ENCODE measurements around the gene SVIL. TPM values are rescaled to one million over a fixed set of nuclear protein-coding genes. Genes with fewer than 3 reads are reported as not detected.
"Not testable (repeated sequence)": the region's sequence is repeated elsewhere in the genome, so short reads cannot be mapped to it uniquely, and the experiment has no call there.

Gene SVIL
- total and polyA plus RNA-seq, 10 donors, result 1.4 to 65.3 (median 20.4) TPM

DNA sequence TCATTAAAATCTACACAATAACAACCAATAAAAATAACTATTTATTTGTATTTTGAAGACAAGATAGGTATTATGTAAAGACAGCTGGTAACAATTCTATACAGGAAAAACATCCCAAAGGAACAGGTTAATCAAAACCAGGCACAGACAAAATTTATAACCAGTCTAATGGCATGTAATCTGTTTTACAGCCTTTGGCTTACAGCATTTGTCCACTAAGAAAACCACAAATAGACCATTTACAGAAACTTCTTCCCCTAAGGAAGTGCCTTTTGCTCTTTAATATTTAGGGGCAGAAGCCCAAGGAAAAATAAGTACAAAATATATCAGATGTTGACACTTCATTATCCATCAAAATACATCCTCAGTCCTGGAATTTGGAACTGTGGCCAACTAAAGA lies 65.0 kb downstream of the SVIL start:
- H3K4me3 ChIP-seq, result no peak overlapping the region
- H3K36me3 ChIP-seq, result no peaks in the 10 kb centered on the region
- no peaks in the 10 kb centered on the region for H3K9me3 ChIP-seq
- H3K27me3 ChIP-seq (replicated peaks in 1 of 7), result no peaks in the 10 kb centered on the region
- intact Hi-C loops (cut with DNase I; ENCODE audit: low total_unique reads), result no loop called here
- TF ChIP-seq POLR2A (IDR thresholded peaks at IDR 0.05) (no peak), POLR2AphosphoS5 (IDR thresholded peaks at IDR 0.05) (no peak)
- TF ChIP-seq, protein P1, sequence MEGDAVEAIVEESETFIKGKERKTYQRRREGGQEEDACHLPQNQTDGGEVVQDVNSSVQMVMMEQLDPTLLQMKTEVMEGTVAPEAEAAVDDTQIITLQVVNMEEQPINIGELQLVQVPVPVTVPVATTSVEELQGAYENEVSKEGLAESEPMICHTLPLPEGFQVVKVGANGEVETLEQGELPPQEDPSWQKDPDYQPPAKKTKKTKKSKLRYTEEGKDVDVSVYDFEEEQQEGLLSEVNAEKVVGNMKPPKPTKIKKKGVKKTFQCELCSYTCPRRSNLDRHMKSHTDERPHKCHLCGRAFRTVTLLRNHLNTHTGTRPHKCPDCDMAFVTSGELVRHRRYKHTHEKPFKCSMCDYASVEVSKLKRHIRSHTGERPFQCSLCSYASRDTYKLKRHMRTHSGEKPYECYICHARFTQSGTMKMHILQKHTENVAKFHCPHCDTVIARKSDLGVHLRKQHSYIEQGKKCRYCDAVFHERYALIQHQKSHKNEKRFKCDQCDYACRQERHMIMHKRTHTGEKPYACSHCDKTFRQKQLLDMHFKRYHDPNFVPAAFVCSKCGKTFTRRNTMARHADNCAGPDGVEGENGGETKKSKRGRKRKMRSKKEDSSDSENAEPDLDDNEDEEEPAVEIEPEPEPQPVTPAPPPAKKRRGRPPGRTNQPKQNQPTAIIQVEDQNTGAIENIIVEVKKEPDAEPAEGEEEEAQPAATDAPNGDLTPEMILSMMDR (IDR thresholded peaks at IDR 0.05 in 8 of 11, conservative IDR thresholded peaks at IDR 0.05 in 3 of 11), result no peak
- peaks cover 0 to 3% (median 0%) of the 10 kb centered on the region in 6 donors for H3K4me1 ChIP-seq
- H3K27ac ChIP-seq, result no peak overlapping the region
- no peak for DNase-seq

DNA sequence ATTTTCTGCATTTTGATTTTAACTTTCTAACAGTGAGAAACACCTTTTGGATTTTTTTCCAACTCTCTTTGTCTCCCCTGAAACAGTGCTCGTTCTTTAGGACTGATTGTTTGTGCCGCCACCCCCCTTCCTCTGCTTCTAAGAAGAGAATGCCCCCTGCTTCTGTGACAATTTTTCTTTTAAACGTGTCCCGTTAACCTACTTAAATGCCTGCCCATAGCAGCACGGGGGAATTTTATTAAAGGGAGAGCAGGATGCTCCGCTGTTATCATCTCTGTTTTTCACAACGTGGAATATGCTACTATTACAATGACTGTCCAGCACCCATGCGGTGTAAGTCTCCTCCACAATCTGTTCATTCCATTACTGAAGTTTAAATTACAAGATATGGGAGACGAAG lies 67.8 kb downstream of the SVIL start:
- Histone ChIP-seq H3K4me1 (peaks cover 0 to 8% (median 0%) of the 10 kb centered on the region in 6 donors), H3K9me3 (no peaks in the 10 kb centered on the region), H3K27me3 (replicated peaks in 1 of 7) (no peaks in the 10 kb centered on the region), H3K36me3 (peaks cover 0 to 7% (median 0%) of the 10 kb centered on the region in 6 donors), H3K4me3 (no peak overlapping the region), H3K27ac (no peak overlapping the region)
- TF ChIP-seq, protein P1 (IDR thresholded peaks at IDR 0.05 in 8 of 11, conservative IDR thresholded peaks at IDR 0.05 in 3 of 11), result no peak
- TF ChIP-seq POLR2AphosphoS5 (IDR thresholded peaks at IDR 0.05) (no peak), POLR2A (IDR thresholded peaks at IDR 0.05) (no peak)
- 87 to 93% (median 90%) methylated on average over 9 of the region's 9 CpGs for WGBS, 5 donors
- no peak for DNase-seq
- intact Hi-C loops (cut with DNase I; ENCODE audit: low total_unique reads), result no loop called here

DNA sequence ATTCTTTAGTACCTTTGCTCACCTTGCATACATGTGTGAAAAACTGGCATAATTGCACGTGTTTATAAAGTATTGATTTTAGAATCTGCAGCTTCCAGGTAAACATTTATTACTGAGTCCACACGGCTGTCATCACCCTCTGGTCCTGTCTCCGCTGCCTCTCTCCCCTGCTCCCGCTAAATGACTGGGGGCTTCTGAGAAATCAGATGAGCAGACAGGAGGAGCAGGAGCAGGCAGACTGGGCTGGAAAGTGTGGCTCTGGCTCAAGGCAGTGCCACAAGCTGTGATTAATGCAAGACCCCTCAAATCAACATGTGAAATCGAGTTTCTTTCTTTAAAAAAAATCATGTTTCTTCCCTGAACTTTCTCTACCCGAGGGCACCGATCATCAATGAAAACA lies 68.6 kb downstream of the SVIL start:
- H3K27me3 ChIP-seq (replicated peaks in 1 of 7); H3K9me3 ChIP-seq; H3K27ac ChIP-seq; DNase-seq; H3K4me1 ChIP-seq; H3K4me3 ChIP-seq; intact Hi-C loops (cut with DNase I; ENCODE audit: low total_unique reads): not testable (repeated sequence)
- H3K36me3 ChIP-seq, result peaks cover 0 to 13% (median 0%) of the 10 kb centered on the region in 6 donors
- WGBS, 5 donors, result 84 to 90% (median 90%) methylated on average over 7 of the region's 7 CpGs

DNA sequence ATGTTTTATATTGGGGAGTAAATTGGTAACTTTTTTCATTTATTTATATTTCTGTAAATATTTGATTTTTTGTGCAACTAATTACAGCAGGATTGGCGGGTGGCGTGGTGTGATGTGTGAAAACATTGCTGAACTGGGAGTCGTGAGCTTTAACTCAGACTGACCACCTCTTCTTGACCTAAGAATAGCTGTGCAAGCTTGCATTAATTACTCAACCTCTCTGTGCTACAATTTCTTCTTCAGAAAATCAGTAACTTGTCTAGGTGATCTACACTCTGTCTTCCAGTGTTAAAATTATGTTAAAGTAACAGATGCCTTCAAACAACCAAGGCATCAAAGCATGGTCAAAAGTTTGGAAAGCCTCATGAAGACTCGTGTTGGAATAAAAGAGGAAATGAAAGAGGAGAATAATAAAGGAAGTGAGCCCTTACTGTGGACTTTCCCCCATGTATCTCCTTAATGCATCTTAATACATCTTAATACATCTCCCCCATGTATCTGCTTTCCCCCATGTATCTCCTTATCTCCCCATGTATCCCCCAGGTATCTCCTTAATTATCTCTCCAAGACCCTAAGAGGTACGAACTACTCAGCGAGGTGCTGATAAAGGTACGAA lies 71.2 kb downstream of the SVIL start:
- peaks cover 0 to 5% (median 0%) of the 10 kb centered on the region in 6 donors for H3K4me1 ChIP-seq
- H3K9me3 ChIP-seq, result no peaks in the 10 kb centered on the region
- intact Hi-C loops (cut with DNase I; ENCODE audit: low total_unique reads), result no loop called here
- TF ChIP-seq POLR2A (IDR thresholded peaks at IDR 0.05) (no peak), POLR2AphosphoS5 (IDR thresholded peaks at IDR 0.05) (no peak)
- TF ChIP-seq, protein P1 (IDR thresholded peaks at IDR 0.05 in 8 of 11, conservative IDR thresholded peaks at IDR 0.05 in 3 of 11), result no peak
- H3K4me3 ChIP-seq, result no peak overlapping the region
- peaks cover 0 to 13% (median 0%) of the 10 kb centered on the region in 6 donors for H3K36me3 ChIP-seq
- no peak overlapping the region for H3K27ac ChIP-seq
- H3K27me3 ChIP-seq (replicated peaks in 1 of 7), result no peaks in the 10 kb centered on the region
- no peak for DNase-seq
- WGBS, 5 donors, result 77 to 82% (median 81%) methylated on average over 7 of the region's 7 CpGs

- H3K27ac ChIP-seq; DNase-seq; intact Hi-C loops (cut with DNase I; ENCODE audit: low total_unique reads); H3K27me3 ChIP-seq (replicated peaks in 1 of 7); H3K9me3 ChIP-seq; H3K4me1 ChIP-seq; H3K4me3 ChIP-seq: not testable (repeated sequence)
- 57 to 73% (median 65%) methylated on average over 5 to 7 of the region's 7 CpGs for WGBS, 5 donors
- H3K36me3 ChIP-seq, result peaks cover 0 to 13% (median 0%) of the 10 kb centered on the region in 6 donors
Observed at GRCh38 chr10:29563006-29563405, 71.8 kb downstream of the SVIL start.

Measured in spleen (tissue), 11 donors.